Hepatocyte (in vitro differentiated cells): ENCODE results near the gene KIF5C. TPM values are rescaled to one million over a fixed set of nuclear protein-coding genes. Genes with fewer than 3 reads are reported as not detected.

Source experiments
- DNase-seq: peaks from one replicate; pipeline ENCODE4 v3.0.0-alpha.2; 2016; ENCODE audit warnings: low spot score
- H2AFZ ChIP-seq: fragments of 200-600 bp; sonication (generic); 2 replicates; pipeline ENCODE4 v1.6.0; 2016; ENCODE audit warnings: antibody characterized with exemption, mild to moderate bottlenecking
- H3K27ac ChIP-seq: fragments of 200-600 bp; sonication (generic); 2 replicates; pipeline ENCODE4 v1.5.1; 2016; ENCODE audit warnings: mild to moderate bottlenecking
- H3K27me3 ChIP-seq: fragments of 200-600 bp; sonication (generic); 2 replicates; pipeline ENCODE4 v1.6.1; 2016
- H3K36me3 ChIP-seq: fragments of 200-600 bp; sonication (generic); replicated peaks from 2 replicates; pipeline ENCODE4 v1.5.1; 2016; ENCODE audit warnings: low read depth; ENCODE audit not compliant: insufficient read depth
- H3K4me1 ChIP-seq: fragments of 200-600 bp; sonication (generic); 2 replicates; pipeline ENCODE4 v1.5.1; 2016; ENCODE audit warnings: mild to moderate bottlenecking, moderate library complexity; ENCODE audit not compliant: insufficient read depth
- H3K4me2 ChIP-seq: fragments of 200-600 bp; sonication (generic); 2 replicates; pipeline ENCODE4 v1.6.0; 2016
- H3K4me3 ChIP-seq: fragments of 200-600 bp; sonication (generic); 2 replicates; pipeline ENCODE4 v1.5.1; 2016; ENCODE audit warnings: mild to moderate bottlenecking
- H3K79me2 ChIP-seq: fragments of 200-600 bp; sonication (generic); 2 replicates; pipeline ENCODE4 v1.6.0; 2017; ENCODE audit warnings: mild to moderate bottlenecking
- H3K9me2 ChIP-seq: fragments of 200-600 bp; sonication (generic); replicated peaks from 2 replicates; pipeline ENCODE4 v1.6.0; 2017; ENCODE audit warnings: mild to moderate bottlenecking; ENCODE audit not compliant: insufficient read depth
- H3K9me3 ChIP-seq: fragments of 200-600 bp; sonication (generic); 2 replicates; pipeline ENCODE4 v1.5.1; 2016; ENCODE audit warnings: low read depth, mild to moderate bottlenecking
- H4K20me1 ChIP-seq: fragments of 200-600 bp; sonication (generic); 2 replicates; pipeline ENCODE4 v1.6.0; 2016; ENCODE audit warnings: mild to moderate bottlenecking; ENCODE audit not compliant: insufficient read depth, poor library complexity, severe bottlenecking
- EZH2 ChIP-seq: fragments of 200-600 bp; sonication (generic); IDR thresholded peaks from 2 replicates; pipeline ENCODE4 v1.6.1; 2016; ENCODE audit warnings: antibody characterized with exemption, mild to moderate bottlenecking, borderline replicate concordance
- EZH2phosphoT487 ChIP-seq: fragments of 200-600 bp; sonication (generic); IDR thresholded peaks from one replicate; pipeline ENCODE4 v1.6.1; 2018; ENCODE audit warnings: antibody characterized with exemption, mild to moderate bottlenecking, low read depth, moderate library complexity; ENCODE audit not compliant: unreplicated experiment, severe bottlenecking
- WGBS: methylation state at CpG from one replicate; pipeline ENCODE4 v1.1.6; 2016; ENCODE audit warnings: low lambda C conversion rate; ENCODE audit errors: missing lambda C conversion rate; 5-methylcytosine and 5-hydroxymethylcytosine counted together
- polyA plus RNA-seq: library from polyadenylated mRNA; unstranded; fragments of >200 nt; fragmentation: Nextera tagmentation; extraction: Ambion mirVana; gene quantifications from 2 replicates; pipeline ENCODE4 v1.2.1, GENCODE V29; 2016
- total RNA-seq: library from RNA; depleted of rRNA; stranded (reverse); fragments of >200 nt; gene quantifications from 2 replicates; pipeline ENCODE4 v1.2.3, GENCODE V29; 2014
- TF ChIP-seq, protein P1 (sequence below): fragments of 200-600 bp; sonication (generic); IDR thresholded peaks from 2 replicates; pipeline ENCODE4 v1.5.1; 2016; ENCODE audit warnings: antibody characterized with exemption, mild to moderate bottlenecking; ENCODE audit not compliant: poor library complexity

The KIF5C gene
- total and polyA plus RNA-seq, 2 experiments from 2014 or later = 2.1 to 3.6 TPM

DNA sequence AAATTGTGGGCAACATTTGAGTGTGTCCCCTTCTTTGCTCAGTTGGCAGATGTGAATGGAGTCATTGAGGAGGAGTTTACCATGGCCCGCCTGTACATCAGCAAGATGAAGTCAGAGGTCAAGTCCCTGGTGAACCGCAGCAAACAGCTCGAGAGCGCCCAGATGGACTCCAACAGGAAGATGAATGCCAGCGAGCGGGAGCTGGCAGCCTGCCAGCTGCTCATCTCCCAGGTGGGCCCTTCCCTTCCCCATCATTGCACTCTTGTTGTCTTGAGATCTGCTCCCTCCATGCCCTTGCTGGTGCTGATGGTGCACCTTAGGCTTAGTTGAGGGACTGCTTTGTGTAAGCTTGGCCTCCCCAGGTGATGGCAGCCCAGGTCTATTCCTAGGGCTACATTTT is 115.9 kb downstream of the KIF5C start:
- TF ChIP-seq, protein P1, sequence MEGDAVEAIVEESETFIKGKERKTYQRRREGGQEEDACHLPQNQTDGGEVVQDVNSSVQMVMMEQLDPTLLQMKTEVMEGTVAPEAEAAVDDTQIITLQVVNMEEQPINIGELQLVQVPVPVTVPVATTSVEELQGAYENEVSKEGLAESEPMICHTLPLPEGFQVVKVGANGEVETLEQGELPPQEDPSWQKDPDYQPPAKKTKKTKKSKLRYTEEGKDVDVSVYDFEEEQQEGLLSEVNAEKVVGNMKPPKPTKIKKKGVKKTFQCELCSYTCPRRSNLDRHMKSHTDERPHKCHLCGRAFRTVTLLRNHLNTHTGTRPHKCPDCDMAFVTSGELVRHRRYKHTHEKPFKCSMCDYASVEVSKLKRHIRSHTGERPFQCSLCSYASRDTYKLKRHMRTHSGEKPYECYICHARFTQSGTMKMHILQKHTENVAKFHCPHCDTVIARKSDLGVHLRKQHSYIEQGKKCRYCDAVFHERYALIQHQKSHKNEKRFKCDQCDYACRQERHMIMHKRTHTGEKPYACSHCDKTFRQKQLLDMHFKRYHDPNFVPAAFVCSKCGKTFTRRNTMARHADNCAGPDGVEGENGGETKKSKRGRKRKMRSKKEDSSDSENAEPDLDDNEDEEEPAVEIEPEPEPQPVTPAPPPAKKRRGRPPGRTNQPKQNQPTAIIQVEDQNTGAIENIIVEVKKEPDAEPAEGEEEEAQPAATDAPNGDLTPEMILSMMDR = no peak
- TF ChIP-seq EZH2 (no peak), EZH2phosphoT487 (no peak)
- H3K4me1 ChIP-seq = no peaks in the 10 kb centered on the region
- no peak for DNase-seq
- H4K20me1 ChIP-seq = no peaks in the 10 kb centered on the region
- no peak overlapping the region for H3K4me3 ChIP-seq
- H3K27me3 ChIP-seq = no peaks in the 10 kb centered on the region
- H3K9me3 ChIP-seq = no peaks in the 10 kb centered on the region
- no peaks in the 10 kb centered on the region for H3K36me3 ChIP-seq
- no peak overlapping the region for H2AFZ ChIP-seq
- no peak overlapping the region for H3K4me2 ChIP-seq
- H3K79me2 ChIP-seq = no peaks in the 10 kb centered on the region
- H3K9me2 ChIP-seq = no peaks in the 10 kb centered on the region
- no peak overlapping the region for H3K27ac ChIP-seq
- WGBS = 93% methylated on average over 6 of the region's 6 CpGs

DNA sequence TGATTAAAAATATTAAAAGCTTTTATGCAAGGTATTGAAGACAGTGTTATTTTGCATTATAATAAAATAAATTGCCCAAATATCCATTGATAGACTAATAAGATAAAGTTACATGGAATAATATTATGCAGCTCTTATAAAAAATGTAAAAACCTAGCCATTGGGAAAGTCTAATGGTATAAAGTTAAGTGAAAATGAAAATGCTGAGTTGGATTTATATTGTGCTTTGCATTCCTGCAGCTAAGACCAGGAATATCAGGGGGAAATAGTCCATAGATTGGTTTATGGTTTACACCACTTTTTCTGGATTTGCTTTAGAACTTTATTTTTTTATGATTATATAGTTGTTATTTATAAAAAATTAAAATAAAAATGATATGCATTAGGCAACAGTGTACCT is 117.4 kb downstream of the KIF5C start:
- H3K9me3 ChIP-seq = no peaks in the 10 kb centered on the region
- H3K9me2 ChIP-seq = no peaks in the 10 kb centered on the region
- no peak overlapping the region for H3K27ac ChIP-seq
- no peaks in the 10 kb centered on the region for H3K27me3 ChIP-seq
- H3K4me1 ChIP-seq = no peaks in the 10 kb centered on the region
- H3K79me2 ChIP-seq = no peaks in the 10 kb centered on the region
- no peak for DNase-seq
- TF ChIP-seq EZH2 = no peak
- no peak for TF ChIP-seq EZH2phosphoT487
- TF ChIP-seq, protein P1 = no peak
- no peak overlapping the region for H2AFZ ChIP-seq
- H3K4me2 ChIP-seq = no peak overlapping the region
- H3K4me3 ChIP-seq = no peak overlapping the region
- H3K36me3 ChIP-seq = no peaks in the 10 kb centered on the region
- H4K20me1 ChIP-seq = no peaks in the 10 kb centered on the region

DNA sequence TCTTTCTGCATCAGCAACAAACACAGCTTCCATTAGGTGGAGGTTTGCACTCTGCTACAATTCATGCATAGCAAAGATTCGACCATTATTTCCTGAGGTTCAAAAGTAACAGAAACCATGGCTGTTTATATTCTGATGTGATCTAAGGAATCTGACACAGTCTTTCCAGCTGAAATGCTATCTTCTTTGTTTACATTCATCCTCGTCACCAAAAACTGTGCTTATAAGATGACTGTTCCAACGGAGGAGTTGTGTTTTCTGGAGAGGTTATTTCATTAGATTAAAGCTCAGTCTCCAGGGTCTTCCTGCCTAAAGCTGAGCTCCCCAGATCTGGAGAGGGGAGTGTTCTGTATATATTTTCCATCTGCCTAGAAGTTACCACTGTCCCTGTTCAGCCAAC is 118.3 kb downstream of the KIF5C start:
- no peaks in the 10 kb centered on the region for H3K79me2 ChIP-seq
- no peak overlapping the region for H3K27ac ChIP-seq
- no peaks in the 10 kb centered on the region for H3K4me1 ChIP-seq
- WGBS = 39% methylated on average over 3 of the region's 3 CpGs
- H3K4me3 ChIP-seq = no peak overlapping the region
- H4K20me1 ChIP-seq = no peaks in the 10 kb centered on the region
- no peaks in the 10 kb centered on the region for H3K9me2 ChIP-seq
- TF ChIP-seq EZH2phosphoT487 (no peak), EZH2 (no peak)
- TF ChIP-seq, protein P1 = no peak
- no peaks in the 10 kb centered on the region for H3K9me3 ChIP-seq
- H2AFZ ChIP-seq = no peak overlapping the region
- no peak for DNase-seq
- no peaks in the 10 kb centered on the region for H3K36me3 ChIP-seq
- no peak overlapping the region for H3K4me2 ChIP-seq
- H3K27me3 ChIP-seq = no peaks in the 10 kb centered on the region

DNA sequence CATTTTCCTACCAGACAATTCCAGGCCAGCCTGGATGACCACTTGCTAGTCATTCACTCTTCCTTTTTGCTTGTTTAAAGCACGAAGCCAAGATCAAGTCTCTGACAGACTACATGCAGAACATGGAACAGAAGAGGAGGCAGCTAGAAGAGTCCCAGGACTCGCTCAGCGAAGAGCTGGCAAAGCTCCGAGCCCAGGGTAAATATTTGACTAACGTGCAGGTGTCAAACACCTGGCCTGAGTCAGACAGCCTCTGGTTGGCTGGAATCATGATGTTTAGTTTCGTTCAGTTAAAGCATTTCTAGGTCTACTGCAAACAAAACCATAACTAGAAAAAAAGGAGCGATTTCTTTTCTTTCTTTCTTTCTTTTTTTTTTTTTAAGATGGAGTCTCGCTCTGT is 119.3 kb downstream of the KIF5C start:
- WGBS = 69% methylated on average over 8 of the region's 8 CpGs
- Histone ChIP-seq H3K27ac (no peak overlapping the region), H3K4me2 (no peak overlapping the region), H3K9me3 (no peaks in the 10 kb centered on the region), H3K79me2 (no peaks in the 10 kb centered on the region), H3K27me3 (no peaks in the 10 kb centered on the region), H3K4me1 (peaks cover 3% of the 10 kb centered on the region), H4K20me1 (no peaks in the 10 kb centered on the region), H3K36me3 (no peaks in the 10 kb centered on the region), H3K4me3 (no peak overlapping the region), H3K9me2 (no peaks in the 10 kb centered on the region), H2AFZ (no peak overlapping the region)
- DNase-seq = peak; percentile 54
- no peak for TF ChIP-seq EZH2
- TF ChIP-seq, protein P1 = no peak
- TF ChIP-seq EZH2phosphoT487 = no peak
